HG03159 (cell line): ENCODE data around the gene GTF3C5.
"Not testable (repeated sequence)": the region's sequence is repeated elsewhere in the genome, so short reads cannot be mapped to it uniquely, and the experiment has no call there.

Source experiments
- ATAC-seq: cut with Tn5 transposase; IDR thresholded peaks from one replicate; pipeline ENCODE4 v1.9.1; 2021; ENCODE audit warnings: mild to moderate bottlenecking, moderate library complexity; ENCODE audit not compliant: unreplicated experiment

The GTF3C5 gene

DNA sequence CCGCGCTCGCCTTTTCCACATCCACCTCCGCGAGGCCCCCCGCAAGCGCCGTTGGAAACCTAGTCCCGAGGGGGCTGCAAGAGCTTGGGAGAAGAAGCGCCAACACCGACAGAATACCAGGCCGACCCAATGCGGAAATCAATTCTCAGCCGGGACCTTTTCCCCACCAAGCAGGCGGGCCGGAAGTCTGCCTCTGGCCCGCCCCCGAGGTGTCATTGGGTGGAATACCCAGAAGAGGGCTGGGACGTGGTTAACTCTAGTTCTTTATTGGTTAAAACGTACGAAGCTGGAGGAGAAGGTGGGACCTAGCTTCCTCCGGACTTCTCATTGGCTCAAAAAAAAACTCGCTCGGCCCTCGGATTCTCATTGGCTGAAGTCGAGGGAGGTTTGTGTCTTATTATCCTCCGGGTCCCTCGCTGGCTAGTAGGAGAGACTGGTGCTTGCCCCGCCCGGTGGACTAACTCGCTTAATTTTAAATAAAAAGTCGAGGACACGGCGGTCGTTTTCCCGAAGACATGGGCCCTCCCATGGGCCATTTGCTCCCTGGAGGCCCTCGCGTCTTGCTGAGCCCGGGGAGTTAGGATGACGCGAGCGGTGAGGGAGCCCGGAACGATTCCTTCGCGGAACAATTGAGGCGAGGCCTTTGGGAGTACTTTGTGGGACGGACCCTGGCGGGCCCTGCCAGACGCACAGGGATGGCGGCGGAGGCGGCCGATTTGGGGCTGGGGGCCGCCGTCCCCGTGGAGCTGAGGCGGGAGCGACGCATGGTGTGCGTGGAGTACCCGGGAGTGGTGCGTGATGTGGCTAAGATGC, at the start of gene GTF3C5:
GTF3C5 (plus strand) TSS at position 681 of the 813 bp plus-strand sequence; CDS start at position 696, 15 bp downstream.
- peak; percentile 92 for ATAC-seq

GRCh38 chr9:132982458-132982857, 48.3 kb upstream of the GTF3C5 start:
- peak; percentile 60 for ATAC-seq

DNA sequence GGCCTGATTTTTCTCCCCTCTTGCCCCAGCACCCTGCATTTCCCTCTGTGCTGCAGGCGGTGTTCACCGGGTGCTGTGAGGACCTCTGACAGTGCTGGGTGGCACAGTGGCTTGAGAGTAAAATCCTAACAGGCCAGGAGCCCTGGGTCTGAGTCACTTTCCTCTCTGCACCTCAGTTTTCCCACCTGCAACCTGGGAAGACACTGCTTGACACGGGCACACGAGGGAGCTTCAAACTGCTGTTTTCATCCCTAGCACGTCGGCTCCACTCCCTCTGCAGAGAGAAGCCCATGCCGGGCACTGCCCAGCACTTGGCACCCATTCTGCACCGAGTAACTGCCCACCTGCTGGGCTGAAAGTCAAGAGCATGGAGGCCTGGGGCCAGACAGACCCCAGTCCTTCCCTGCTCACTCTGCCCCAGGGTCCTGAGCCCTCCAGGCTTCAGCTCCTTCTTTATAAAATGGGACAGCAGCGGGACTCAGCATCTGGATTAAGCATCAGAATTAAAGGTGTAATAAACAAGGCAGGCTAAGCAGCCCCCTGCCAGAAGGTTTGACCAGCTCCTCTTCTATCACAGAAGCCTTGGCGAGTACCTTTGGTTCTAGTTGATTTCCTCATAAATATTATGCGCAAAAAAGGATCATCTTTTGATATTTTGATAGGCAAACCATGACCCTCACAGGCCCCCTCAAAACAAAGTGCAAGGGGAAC, 47.2 kb upstream of the GTF3C5 start:
- ATAC-seq = no peak

DNA sequence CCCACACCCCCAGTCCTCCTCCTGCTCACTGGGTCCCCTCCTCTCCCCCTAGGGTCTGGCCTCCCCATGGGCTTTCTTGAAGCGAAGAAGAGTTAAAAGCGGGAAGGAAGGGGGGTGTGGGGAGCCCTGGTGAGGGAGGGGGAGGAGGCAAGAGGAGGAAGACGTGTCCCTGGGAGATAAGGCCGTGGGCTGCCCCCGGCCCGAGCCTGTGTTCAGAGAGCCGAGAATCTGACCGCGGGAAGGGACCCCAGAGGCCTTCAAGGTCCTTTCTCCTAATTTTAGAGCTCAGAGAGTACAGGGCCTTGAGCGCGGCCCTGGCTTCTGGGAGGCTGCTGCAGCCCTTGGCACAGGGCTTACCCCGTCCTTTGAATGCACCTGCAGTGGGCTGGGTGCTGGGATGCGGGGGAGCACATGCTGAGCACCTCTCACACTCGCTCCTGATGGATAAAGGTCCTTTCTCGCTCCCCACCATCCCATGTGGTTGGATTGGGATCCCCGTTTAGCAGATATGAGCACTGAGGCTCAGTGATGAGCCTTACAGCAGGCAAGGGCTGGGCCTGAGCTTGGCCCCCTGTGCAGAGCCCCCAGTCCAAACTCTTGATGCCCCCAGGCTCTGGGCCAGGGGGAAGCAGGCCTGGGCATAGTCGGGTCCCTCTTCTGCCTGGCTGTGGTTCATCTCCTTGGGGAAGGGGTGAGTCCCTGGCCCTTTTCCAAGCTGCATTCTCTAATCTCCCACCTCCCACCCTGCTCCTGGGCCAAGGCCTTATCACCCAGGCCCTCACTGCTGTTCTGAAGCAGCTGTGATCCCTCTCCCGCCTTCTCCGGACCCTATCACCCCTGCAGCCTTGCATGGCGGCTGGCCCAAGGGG, 46.4 kb upstream of the GTF3C5 start:
- ATAC-seq = no peak

DNA sequence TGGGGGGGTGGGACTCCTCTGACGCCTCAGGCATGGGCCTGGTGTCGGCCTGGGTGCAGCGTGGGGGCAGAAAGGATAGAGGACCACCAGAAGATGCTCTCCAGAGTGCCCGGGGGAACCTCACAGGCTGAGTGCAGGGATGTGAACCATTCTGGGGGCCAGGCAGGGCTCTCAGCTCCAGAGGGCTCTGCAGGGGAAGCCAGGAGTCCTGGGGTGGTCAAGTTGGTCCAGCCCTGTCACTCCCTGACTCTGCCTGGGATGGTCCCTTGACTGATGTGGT, 45.8 kb upstream of the GTF3C5 start:
- ATAC-seq = no peak

DNA sequence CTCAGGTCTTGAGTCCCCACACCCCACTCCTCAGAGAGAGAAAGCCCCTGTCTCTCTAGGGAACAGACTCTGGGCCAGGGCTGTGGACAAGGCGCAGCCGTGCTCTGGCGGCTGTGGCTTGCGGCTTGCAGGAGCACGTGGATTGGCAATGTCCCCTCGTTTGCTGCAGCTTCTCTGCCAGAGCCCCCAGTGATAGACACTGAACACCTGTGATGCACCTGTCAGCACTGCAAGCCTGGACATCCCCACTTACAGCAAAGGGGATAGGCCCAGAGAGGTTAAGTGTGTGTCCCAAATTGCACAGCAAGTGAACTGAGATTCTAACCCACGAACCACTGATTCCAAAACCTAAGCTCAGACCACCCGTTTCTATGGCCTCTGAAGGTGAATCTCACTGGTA, 45.3 kb upstream of the GTF3C5 start:
- ATAC-seq = no peak

GRCh38 chr9:132986114-132986513, 44.7 kb upstream of the GTF3C5 start:
- no peak for ATAC-seq

DNA sequence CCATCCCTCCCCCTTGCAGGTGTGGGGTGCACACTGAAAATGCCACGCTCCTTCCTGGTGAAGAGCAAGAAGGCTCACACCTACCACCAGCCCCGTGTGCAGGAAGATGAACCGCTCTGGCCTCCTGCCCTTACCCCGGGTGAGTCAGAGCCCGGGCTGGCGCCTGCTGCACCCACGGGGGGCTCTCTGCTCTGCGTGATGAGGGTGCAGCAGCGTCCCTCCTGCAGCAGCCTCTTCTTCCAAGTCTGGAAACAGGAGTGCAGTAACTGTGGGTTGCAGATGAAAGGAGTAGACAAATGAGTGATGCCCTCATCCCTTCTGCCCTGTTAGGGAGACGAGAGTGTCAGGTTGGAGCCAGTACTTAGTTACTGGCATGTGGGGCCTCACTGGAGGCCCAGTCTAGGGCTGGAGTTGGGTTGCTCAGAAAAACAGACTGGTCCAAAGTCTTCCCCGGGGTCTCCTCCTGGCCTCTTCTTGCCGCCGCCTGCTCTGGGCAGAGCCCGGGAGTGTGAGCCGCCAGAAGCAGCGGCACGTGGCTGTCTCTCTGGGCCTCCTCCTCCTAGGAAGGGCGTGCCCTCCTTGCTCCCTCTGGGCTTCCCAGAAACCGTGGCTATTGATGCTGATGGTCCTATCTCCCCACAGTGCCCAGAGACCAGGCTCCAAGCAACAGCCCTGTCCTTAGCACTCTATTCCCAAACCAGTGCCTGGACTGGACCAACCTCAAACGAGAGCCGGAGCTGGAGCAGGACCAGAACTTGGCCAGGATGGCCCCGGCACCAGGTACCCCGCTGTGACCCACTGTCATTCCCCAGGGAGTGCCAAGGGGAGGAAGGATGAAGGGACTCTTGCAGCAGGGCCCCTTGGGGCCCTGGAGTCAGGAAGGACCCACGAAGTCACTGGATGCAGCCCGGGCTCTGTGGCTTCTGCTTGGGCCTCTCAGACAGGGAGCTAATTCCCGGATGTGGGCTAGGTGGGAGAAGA, 43.9 kb upstream of the GTF3C5 start:
- ATAC-seq = no peak

GRCh38 chr9:132988244-132989013, 42.4 kb upstream of the GTF3C5 start:
- no peak for ATAC-seq

DNA sequence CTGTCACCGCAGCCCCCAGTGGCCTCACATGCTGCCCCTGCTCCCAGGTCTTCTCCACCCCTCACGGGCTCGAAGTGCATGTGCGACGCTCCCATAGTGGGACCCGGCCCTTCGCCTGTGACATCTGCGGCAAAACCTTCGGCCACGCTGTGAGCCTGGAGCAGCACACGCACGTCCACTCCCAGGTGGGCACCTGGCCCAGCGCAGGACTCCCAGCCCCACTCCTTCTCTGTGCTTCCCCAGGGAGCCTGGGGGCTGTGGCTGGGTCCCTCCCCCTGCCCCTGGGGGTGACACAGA, 41.8 kb upstream of the GTF3C5 start:
- no peak for ATAC-seq

DNA sequence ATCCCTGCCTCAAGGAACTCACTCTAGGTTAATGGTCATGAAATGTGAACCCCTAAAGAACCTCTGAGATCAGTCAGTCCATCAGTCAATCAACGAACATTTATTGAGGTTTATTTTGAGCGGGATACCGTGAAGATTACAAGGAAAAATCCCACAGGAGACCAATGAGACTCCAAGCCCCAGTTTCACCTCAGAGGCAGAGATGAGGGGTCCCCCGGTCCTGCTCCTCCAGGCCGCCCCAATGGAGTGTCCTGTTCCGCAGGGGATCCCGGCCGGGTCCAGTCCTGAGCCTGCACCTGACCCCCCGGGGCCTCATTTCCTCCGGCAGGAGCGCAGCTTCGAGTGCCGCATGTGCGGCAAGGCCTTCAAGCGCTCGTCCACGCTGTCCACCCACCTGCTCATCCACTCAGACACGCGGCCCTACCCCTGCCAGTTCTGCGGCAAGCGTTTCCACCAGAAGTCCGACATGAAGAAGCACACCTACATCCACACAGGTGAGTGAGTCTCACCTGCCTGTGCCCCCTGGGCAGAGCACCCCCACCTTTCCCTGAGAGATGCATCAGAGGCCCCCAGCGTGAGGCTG, 41.3 kb upstream of the GTF3C5 start:
- ATAC-seq = no peak

DNA sequence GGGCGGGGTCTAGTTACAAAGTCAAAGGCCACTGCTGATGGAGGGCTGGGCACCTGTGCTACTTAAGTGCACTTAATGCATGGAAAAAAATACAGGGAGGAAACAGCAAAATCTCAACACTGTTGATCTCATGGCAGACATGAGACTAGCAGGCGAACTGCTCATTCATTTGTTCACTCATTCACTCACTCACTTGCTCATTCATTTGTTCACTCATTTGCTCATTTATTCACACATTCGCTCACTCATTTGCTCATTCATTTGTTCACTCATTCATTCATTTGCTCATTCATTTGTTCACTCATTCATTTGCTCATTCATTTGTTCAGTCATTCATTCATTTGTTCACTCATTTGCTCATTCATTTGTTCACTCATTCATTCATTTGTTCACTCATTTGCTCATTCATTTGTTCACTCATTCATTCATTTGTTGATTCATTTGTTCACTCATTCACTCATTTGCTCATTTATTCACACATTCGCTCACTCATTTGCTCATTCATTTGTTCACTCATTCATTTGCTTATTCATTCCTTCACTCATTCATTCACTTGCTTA, 40.7 kb upstream of the GTF3C5 start:
- ATAC-seq = not testable (repeated sequence)

GRCh38 chr9:132990781-132991180, 40.0 kb upstream of the GTF3C5 start:
- ATAC-seq = no peak

DNA sequence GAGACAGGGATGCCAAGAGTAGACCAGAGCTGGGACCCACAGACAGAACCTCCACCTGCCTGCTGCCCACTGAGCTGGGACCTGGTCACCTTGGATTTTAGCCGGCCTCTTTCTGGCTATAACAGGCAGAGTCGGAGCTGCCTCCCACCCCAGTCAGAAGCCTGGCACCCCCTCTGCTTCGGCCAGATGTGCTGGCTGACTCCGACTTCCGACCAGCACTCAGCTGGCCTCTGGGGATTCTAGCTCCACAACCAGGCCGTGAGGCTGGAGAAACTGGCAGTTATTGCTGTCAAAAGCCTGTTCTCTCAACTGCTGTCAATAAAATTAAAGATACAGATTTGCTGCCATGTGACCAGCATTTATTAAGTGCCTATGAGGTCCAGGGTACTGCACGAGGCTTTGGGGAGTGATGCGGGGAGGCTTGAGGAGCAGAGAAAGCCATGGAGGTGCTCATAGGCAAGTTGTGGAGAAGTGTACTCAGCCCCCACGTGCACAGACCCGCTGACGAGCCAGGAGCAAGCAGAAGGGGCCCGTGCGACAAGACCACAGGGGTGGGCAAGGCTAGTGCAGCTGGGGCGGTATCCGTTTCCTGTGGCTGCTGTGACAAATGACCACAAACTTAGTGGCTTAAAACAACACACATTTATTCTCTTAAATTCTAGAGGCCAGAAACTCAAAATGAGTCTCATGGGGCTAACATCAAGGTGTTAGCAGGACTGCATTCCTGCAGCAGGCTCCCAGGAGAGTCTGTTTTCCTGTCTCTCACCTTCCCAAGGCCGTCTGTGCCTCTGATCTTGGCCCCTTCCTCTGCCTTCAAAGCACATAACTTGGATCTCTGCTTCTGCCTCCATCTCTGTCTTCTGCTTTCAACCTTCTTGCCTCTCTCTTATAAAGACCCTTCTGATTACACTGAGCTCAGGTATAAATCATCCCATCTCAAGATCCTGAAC, 39.2 kb upstream of the GTF3C5 start:
- no peak for ATAC-seq

DNA sequence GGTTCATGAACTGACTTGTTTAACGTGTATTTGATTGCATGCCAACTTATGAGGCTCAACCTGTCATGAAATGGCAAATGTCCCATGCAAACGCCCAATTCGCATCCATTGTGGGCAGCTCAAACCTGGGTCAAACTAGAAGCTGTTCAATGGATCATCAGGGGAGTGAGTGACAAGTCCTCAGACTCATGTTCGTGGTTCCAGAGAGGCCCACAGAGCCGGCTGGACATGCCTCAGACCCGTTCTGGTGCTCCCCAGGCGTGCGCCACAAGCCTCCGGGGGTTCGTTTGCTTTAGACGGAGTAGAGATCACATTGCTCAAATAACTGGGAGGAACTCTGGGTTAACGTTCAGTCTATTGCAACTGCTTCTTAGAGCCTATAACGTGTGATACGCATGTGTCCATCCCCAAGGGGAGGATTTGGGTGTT, 37.3 kb upstream of the GTF3C5 start:
- ATAC-seq = no peak

- no peak for ATAC-seq
Observed at GRCh38 chr9:132994410-132995120, 36.2 kb upstream of the GTF3C5 start.

- no peak for ATAC-seq
Observed at GRCh38 chr9:132995121-132995420, 35.7 kb upstream of the GTF3C5 start.

- ATAC-seq = no peak
Observed at GRCh38 chr9:132995879-132996278, 34.9 kb upstream of the GTF3C5 start.
